Stromal cell of bone marrow (primary cell): ENCODE results near the gene BMPR1A.
"Not testable (repeated sequence)": the region's sequence is repeated elsewhere in the genome, so short reads cannot be mapped to it uniquely, and the experiment has no call there.

Experiments
- DNase-seq: peaks from one replicate; pipeline ENCODE4 v3.0.0-alpha.2; 2012; ENCODE audit warnings: low read depth

The BMPR1A gene

GRCh38 chr10:86888585-86889381 is 132.4 kb downstream of the BMPR1A start:
- DNase-seq: peak; percentile 33

- DNase-seq: no peak
These were observed 133.6 kb downstream of the BMPR1A start for GRCh38 chr10:86889997-86890396.

GRCh38 chr10:86898511-86898910 is 142.1 kb downstream of the BMPR1A start:
- DNase-seq: no peak

GRCh38 chr10:86899132-86899531 is 142.7 kb downstream of the BMPR1A start:
- DNase-seq: no peak

- peak; percentile 38 for DNase-seq
These were observed 143.4 kb downstream of the BMPR1A start for GRCh38 chr10:86899670-86900276.

GRCh38 chr10:86900955-86901354 is 144.5 kb downstream of the BMPR1A start:
- peak; percentile 36 for DNase-seq

GRCh38 chr10:86904600-86904999 is 148.2 kb downstream of the BMPR1A start:
- no peak for DNase-seq

GRCh38 chr10:86905429-86905828 is 149.0 kb downstream of the BMPR1A start:
- DNase-seq: no peak

- no peak for DNase-seq
These were observed 158.3 kb downstream of the BMPR1A start for GRCh38 chr10:86914734-86915133.

- no peak for DNase-seq
These were observed 161.6 kb downstream of the BMPR1A start for GRCh38 chr10:86918022-86918471.

GRCh38 chr10:86922553-86922961 is 166.1 kb downstream of the BMPR1A start:
- DNase-seq: no peak

- no peak for DNase-seq
These were observed 173.3 kb downstream of the BMPR1A start for GRCh38 chr10:86929468-86930380.

GRCh38 chr10:86931872-86932271 is 175.5 kb downstream of the BMPR1A start:
- DNase-seq: peak; percentile 36

GRCh38 chr10:86932674-86933073 is 176.3 kb downstream of the BMPR1A start:
- DNase-seq: no peak

- not testable (repeated sequence) for DNase-seq
These were observed 177.8 kb downstream of the BMPR1A start for GRCh38 chr10:86934162-86934711.

- DNase-seq: peak; percentile 48
These were observed 180.5 kb downstream of the BMPR1A start for GRCh38 chr10:86936661-86937501.

GRCh38 chr10:86937502-86938154 is 181.2 kb downstream of the BMPR1A start:
- no peak for DNase-seq

- DNase-seq: no peak
These were observed 181.8 kb downstream of the BMPR1A start for GRCh38 chr10:86938260-86938659.

- DNase-seq: not testable (repeated sequence)
These were observed 183.7 kb downstream of the BMPR1A start for GRCh38 chr10:86940076-86940475.

GRCh38 chr10:86940677-86941076 is 184.3 kb downstream of the BMPR1A start:
- DNase-seq: no peak

GRCh38 chr10:86941426-86941825 is 185.0 kb downstream of the BMPR1A start:
- no peak for DNase-seq
